ENCODE data around the gene TRA2A. TPM values are rescaled to one million over a fixed set of nuclear protein-coding genes. Genes with fewer than 3 reads are reported as not detected.
A peak's percentile ranks its signal among the peaks of the same experiment; 100 is the strongest.

The TRA2A gene
- total and polyA plus RNA-seq, 2 of the 13 experiments (the other 11 are each of a cell fraction or from before 2014, with no cell fraction given), result 39.1 to 41.6 TPM

- TF ChIP-seq TEF (CRISPR knock-in tag; IDR thresholded peaks at IDR 0.05), result 0 out of 2 replicates have a peak, but pooled peaks have one; percentile 61
- TF ChIP-seq KLF11 (CRISPR knock-in tag; IDR thresholded peaks at IDR 0.05), result peak; percentile 84
- TF ChIP-seq SOX13 (IDR thresholded peaks at IDR 0.05), result no peak
- TF ChIP-seq SOX13 (CRISPR knock-in tag; conservative IDR thresholded peaks at IDR 0.05 in 1 of 2, IDR thresholded peaks at IDR 0.05 in 1 of 2), result peak in 1 of 2 experiments; percentile 40; a peak in 1 of 4 replicates
- peak; percentile 41; the same call in 1 of the 2 replicates for TF ChIP-seq ZNF776 (CRISPR knock-in tag; IDR thresholded peaks at IDR 0.05)
- peak; percentile 38 for TF ChIP-seq HMGXB3 (CRISPR knock-in tag; IDR thresholded peaks at IDR 0.05; ENCODE audit: borderline replicate concordance)
- peak; percentile 58; the same call in 1 of the 2 replicates for TF ChIP-seq ZNF280B (CRISPR knock-in tag; IDR thresholded peaks at IDR 0.05; ENCODE audit: borderline replicate concordance)
- no peak; the same call in 1 of the 2 replicates for TF ChIP-seq MXD4 (CRISPR knock-in tag; IDR thresholded peaks at IDR 0.05)
- TF ChIP-seq SAFB2 (CRISPR knock-in tag; IDR thresholded peaks at IDR 0.05; ENCODE audit: borderline replicate concordance, low read depth), result no peak
- TF ChIP-seq ZBTB21 (CRISPR knock-in tag; IDR thresholded peaks at IDR 0.05), result peak; percentile 82
- peak; percentile 97 for TF ChIP-seq RBFOX2 (IDR thresholded peaks at IDR 0.05; ENCODE audit: low read depth, low read length)
- TF ChIP-seq FLYWCH1 (CRISPR knock-in tag; IDR thresholded peaks at IDR 0.05), result 0 out of 2 replicates have a peak, but pooled peaks have one; percentile 34
- TF ChIP-seq PPARG (CRISPR knock-in tag; conservative IDR thresholded peaks at IDR 0.05), result peak; percentile 33; the same call in 1 of the 2 replicates
- TF ChIP-seq ONECUT2 (CRISPR knock-in tag; IDR thresholded peaks at IDR 0.05), result no peak
- no peak; the same call in 1 of the 2 replicates for TF ChIP-seq PRDM15 (CRISPR knock-in tag; IDR thresholded peaks at IDR 0.05)
- no peak for TF ChIP-seq MTF2 (CRISPR knock-in tag; IDR thresholded peaks at IDR 0.05; ENCODE audit: borderline replicate concordance)
- TF ChIP-seq EP300 (IDR thresholded peaks at IDR 0.05; ENCODE audit: low read depth in 2 of 2, low read length in 2 of 2), result no peak
- no peak for TF ChIP-seq EP300 (CRISPR knock-in tag; IDR thresholded peaks at IDR 0.05; ENCODE audit: borderline replicate concordance)
- peak; percentile 46; the same call in 1 of the 2 replicates for TF ChIP-seq ZKSCAN8 (CRISPR knock-in tag; IDR thresholded peaks at IDR 0.05; ENCODE audit: borderline replicate concordance)
These were observed at the start of gene TRA2A (continued) for GRCh38 chr7:23531794-23532489.

Data from HepG2 (cell line).